Measurements from ENCODE around the gene UPF2. TPM values are rescaled to one million over a fixed set of nuclear protein-coding genes. Genes with fewer than 3 reads are reported as not detected.

The UPF2 gene
- total and polyA plus RNA-seq, 2 donors from 2014 or later = 8.4 to 19.4 TPM

DNA sequence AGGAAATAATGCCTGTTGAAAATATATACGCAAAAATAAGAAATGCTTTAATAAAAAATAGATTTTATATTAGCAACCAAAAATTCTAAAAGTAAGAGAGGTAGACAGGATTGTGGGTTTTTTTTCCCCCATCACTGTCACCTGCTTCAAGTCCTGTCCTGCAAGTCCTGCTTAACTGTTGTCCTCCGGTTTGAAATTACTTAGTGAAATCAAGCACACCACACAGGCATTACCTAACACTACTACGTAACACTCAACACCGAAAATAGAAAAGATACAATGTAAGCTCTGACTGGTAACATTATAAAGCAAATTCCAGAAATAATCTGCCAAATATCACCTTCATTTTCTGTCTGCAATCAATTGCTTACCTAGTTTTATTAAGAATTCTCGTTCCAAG, 90.9 kb downstream of the UPF2 start:
- H3K36me3 ChIP-seq (ENCODE audit: control insufficient read depth in 2 of 3, insufficient read depth in 3 of 3, low read length in 3 of 3) = peaks cover 8 to 21% (median 9%) of the 10 kb centered on the region in 3 donors
- H3K27me3 ChIP-seq (ENCODE audit: control insufficient read depth, insufficient read depth, low read length) = no peaks in the 10 kb centered on the region
- DNase-seq (no peak), FAIRE-seq (no peak)
- no peak for TF ChIP-seq CTCF (IDR thresholded peaks at IDR 0.05; ENCODE audit: borderline replicate concordance, extremely low read depth, insufficient read depth)
- H3K27ac ChIP-seq (ENCODE audit: low read depth in 2 of 2, low read length in 2 of 2) = no peak overlapping the region
- H3K4me3 ChIP-seq (ENCODE audit: low read length in 3 of 3) = no peak overlapping the region
- no peak overlapping the region for H3K9ac ChIP-seq (ENCODE audit: low read length in 3 of 3)
- no peaks in the 10 kb centered on the region for H3K4me1 ChIP-seq (ENCODE audit: control insufficient read depth in 2 of 3, insufficient read depth in 2 of 3, low read depth in 1 of 3, low read length in 3 of 3)
- intact Hi-C loops (cut with DNase I) = no loop called here
- no peaks in the 10 kb centered on the region for H3K9me3 ChIP-seq (ENCODE audit: control insufficient read depth in 2 of 3, insufficient read depth in 1 of 3, low read length in 3 of 3)

- DNase-seq (no peak), FAIRE-seq (no peak)
- peaks cover 8 to 20% (median 9%) of the 10 kb centered on the region in 3 donors for H3K36me3 ChIP-seq (ENCODE audit: control insufficient read depth in 2 of 3, insufficient read depth in 3 of 3, low read length in 3 of 3)
- H3K4me1 ChIP-seq (ENCODE audit: control insufficient read depth in 2 of 3, insufficient read depth in 2 of 3, low read depth in 1 of 3, low read length in 3 of 3) = no peaks in the 10 kb centered on the region
- H3K27ac ChIP-seq (ENCODE audit: low read depth in 2 of 2, low read length in 2 of 2) = no peak overlapping the region
- no peak for TF ChIP-seq CTCF (IDR thresholded peaks at IDR 0.05; ENCODE audit: borderline replicate concordance, extremely low read depth, insufficient read depth)
- no peaks in the 10 kb centered on the region for H3K9me3 ChIP-seq (ENCODE audit: control insufficient read depth in 2 of 3, insufficient read depth in 1 of 3, low read length in 3 of 3)
- no peak overlapping the region for H3K4me3 ChIP-seq (ENCODE audit: low read length in 3 of 3)
- no peak overlapping the region for H3K9ac ChIP-seq (ENCODE audit: low read length in 3 of 3)
- intact Hi-C loops (cut with DNase I) = no loop called here
- H3K27me3 ChIP-seq (ENCODE audit: control insufficient read depth, insufficient read depth, low read length) = no peaks in the 10 kb centered on the region
Observed at GRCh38 chr10:11950325-11951018, 92.1 kb downstream of the UPF2 start.

DNA sequence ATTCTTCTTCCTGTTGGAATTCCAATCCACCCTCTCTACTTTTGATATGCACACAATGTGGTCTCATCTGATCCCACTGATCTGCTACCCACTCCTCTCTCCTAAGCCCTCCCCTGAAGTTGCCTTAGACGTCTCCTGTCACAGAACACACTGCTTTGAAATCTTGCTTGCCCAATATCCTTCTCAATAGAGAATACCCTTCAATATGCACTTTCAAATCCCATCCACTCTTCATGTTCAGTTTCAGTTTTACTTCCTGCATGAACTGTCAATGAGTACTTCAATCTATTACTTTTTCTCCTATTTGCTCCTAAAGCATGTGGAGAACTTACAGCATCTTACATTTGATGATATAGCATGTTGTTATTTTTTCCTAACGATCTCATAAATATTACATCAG, 93.5 kb downstream of the UPF2 start:
- Histone ChIP-seq H3K36me3 (ENCODE audit: control insufficient read depth in 2 of 3, insufficient read depth in 3 of 3, low read length in 3 of 3) (peaks cover 8 to 15% (median 9%) of the 10 kb centered on the region in 3 donors), H3K4me1 (ENCODE audit: control insufficient read depth in 2 of 3, insufficient read depth in 2 of 3, low read depth in 1 of 3, low read length in 3 of 3) (no peaks in the 10 kb centered on the region), H3K9ac (ENCODE audit: low read length in 3 of 3) (no peak overlapping the region), H3K27me3 (ENCODE audit: control insufficient read depth, insufficient read depth, low read length) (no peaks in the 10 kb centered on the region), H3K4me3 (ENCODE audit: low read length in 3 of 3) (no peak overlapping the region), H3K27ac (ENCODE audit: low read depth in 2 of 2, low read length in 2 of 2) (no peak overlapping the region), H3K9me3 (ENCODE audit: control insufficient read depth in 2 of 3, insufficient read depth in 1 of 3, low read length in 3 of 3) (no peaks in the 10 kb centered on the region)
- FAIRE-seq (no peak), DNase-seq (no peak)
- intact Hi-C loops (cut with DNase I) = no loop called here
- TF ChIP-seq CTCF (IDR thresholded peaks at IDR 0.05; ENCODE audit: borderline replicate concordance, extremely low read depth, insufficient read depth) = no peak

DNA sequence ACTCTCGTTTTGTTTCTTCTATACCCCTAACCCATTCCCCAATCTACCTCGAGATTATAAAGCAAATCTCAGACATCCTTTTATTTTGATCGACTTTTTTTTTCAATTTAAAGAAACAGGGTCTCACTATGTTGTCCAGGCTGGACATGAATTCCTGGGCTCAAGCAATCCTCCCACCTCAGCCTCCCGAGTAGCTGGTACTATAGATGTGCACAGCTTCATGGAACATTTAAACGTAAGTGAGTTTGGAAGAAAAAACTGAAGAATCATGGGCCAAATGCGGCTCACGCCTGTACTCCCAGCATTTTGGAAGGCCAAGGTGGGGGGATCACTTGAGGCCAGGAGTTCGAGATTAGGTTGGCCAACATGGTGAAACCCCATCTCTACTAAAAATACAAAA, 96.0 kb downstream of the UPF2 start:
- no peaks in the 10 kb centered on the region for H3K27me3 ChIP-seq (ENCODE audit: control insufficient read depth, insufficient read depth, low read length)
- intact Hi-C loops (cut with DNase I) = no loop called here
- TF ChIP-seq CTCF (IDR thresholded peaks at IDR 0.05; ENCODE audit: borderline replicate concordance, extremely low read depth, insufficient read depth) = no peak
- no peak overlapping the region for H3K9ac ChIP-seq (ENCODE audit: low read length in 3 of 3)
- no peaks in the 10 kb centered on the region for H3K9me3 ChIP-seq (ENCODE audit: control insufficient read depth in 2 of 3, insufficient read depth in 1 of 3, low read length in 3 of 3)
- no peak for FAIRE-seq
- peaks cover 5 to 22% (median 11%) of the 10 kb centered on the region in 3 donors for H3K36me3 ChIP-seq (ENCODE audit: control insufficient read depth in 2 of 3, insufficient read depth in 3 of 3, low read length in 3 of 3)
- H3K4me1 ChIP-seq (ENCODE audit: control insufficient read depth in 2 of 3, insufficient read depth in 2 of 3, low read depth in 1 of 3, low read length in 3 of 3) = no peaks in the 10 kb centered on the region
- H3K4me3 ChIP-seq (ENCODE audit: low read length in 3 of 3) = no peak overlapping the region
- H3K27ac ChIP-seq (ENCODE audit: low read depth in 2 of 2, low read length in 2 of 2) = no peak overlapping the region
- no peak for DNase-seq
